Retinal pigment epithelial cell (primary cell): ENCODE results near the gene TFPI.

Experiments
- DNase-seq: peaks from one replicate; pipeline ENCODE4 v3.0.0-alpha.2; 2010; ENCODE audit warnings: low read depth
- H3K4me3 ChIP-seq: 2 replicates; pipeline ENCODE4 v1.5.1; 2011; ENCODE audit warnings: mild to moderate bottlenecking, low read length, control low read depth, moderate library complexity
- CTCF ChIP-seq: conservative IDR thresholded peaks from 2 replicates; pipeline ENCODE4 v1.5.1; 2011; ENCODE audit warnings: low read depth, low read length, control low read depth, inconsistent platforms

Gene TFPI

GRCh38 chr2:187554011-187554703 is at the start of gene TFPI:
TSS of gene TFPI (minus strand) at chr2:187554435. CDS start at chr2:187503768, 50,667 bp downstream.
- H3K4me3 ChIP-seq = peak within 1 kb of the TSS; percentile 61
- DNase-seq = no peak
- TF ChIP-seq CTCF = no peak

GRCh38 chr2:187594801-187595200 is 40.6 kb upstream of the TFPI start:
- TF ChIP-seq CTCF = no peak
- DNase-seq = no peak
- H3K4me3 ChIP-seq = no peak overlapping the region

- no peak for TF ChIP-seq CTCF
- H3K4me3 ChIP-seq = no peak overlapping the region
- DNase-seq = no peak
Observed at GRCh38 chr2:187593697-187594096, 39.5 kb upstream of the TFPI start.

GRCh38 chr2:187593098-187593497 is 38.9 kb upstream of the TFPI start:
- no peak for TF ChIP-seq CTCF
- H3K4me3 ChIP-seq = no peak overlapping the region
- DNase-seq = no peak

- no peak for TF ChIP-seq CTCF
- no peak overlapping the region for H3K4me3 ChIP-seq
- DNase-seq = no peak
Observed at GRCh38 chr2:187590175-187590574, 35.9 kb upstream of the TFPI start.

- no peak overlapping the region for H3K4me3 ChIP-seq
- TF ChIP-seq CTCF = no peak
- DNase-seq = no peak
Observed at GRCh38 chr2:187586011-187586641, 31.9 kb upstream of the TFPI start.
